ENCODE data around the gene TASOR2. TPM values are rescaled to one million over a fixed set of nuclear protein-coding genes. Genes with fewer than 3 reads are reported as not detected.
A peak's percentile ranks its signal among the peaks of the same experiment; 100 is the strongest.

The TASOR2 gene
- polyA plus RNA-seq, 1 donor, result 31.0 TPM

DNA sequence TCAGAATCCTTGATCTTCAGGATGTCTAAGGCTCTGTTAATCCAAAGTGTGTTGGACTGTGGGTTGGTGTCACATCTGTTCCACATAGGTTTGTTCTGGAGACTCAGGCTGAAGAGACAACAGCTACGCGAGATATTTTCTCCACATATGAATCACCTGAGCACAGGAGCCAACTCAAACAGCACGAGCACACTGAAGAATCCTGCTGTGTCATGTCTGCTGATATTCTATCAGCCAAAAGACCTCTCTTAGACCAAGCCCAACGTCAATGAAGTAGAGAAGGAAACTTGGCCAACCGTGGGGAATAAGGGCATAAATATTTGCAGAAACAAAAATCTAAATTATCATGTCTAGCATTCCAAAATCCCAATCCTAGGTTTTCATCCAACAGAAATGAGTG, 2.7 kb upstream of the TASOR2 start:
- Histone ChIP-seq H3K9me3 (ENCODE audit: control insufficient read depth, low read depth, low read length) (no peaks in the 10 kb centered on the region), H3K4me3 (ENCODE audit: low read length) (no peak overlapping the region), H3K36me3 (ENCODE audit: control insufficient read depth, insufficient read depth, low read length) (no peaks in the 10 kb centered on the region), H3K27ac (ENCODE audit: low read length) (no peak overlapping the region), H3K4me1 (ENCODE audit: control insufficient read depth, insufficient read depth, low read length) (no peaks in the 10 kb centered on the region), H3K27me3 (ENCODE audit: control insufficient read depth, insufficient read depth, low read length) (no peaks in the 10 kb centered on the region)
- no CpG with 5 or more reads among the region's 5 CpGs for WGBS (ENCODE audit: insufficient coverage, low lambda C conversion rate)
- DNase-seq, result no peak

DNA sequence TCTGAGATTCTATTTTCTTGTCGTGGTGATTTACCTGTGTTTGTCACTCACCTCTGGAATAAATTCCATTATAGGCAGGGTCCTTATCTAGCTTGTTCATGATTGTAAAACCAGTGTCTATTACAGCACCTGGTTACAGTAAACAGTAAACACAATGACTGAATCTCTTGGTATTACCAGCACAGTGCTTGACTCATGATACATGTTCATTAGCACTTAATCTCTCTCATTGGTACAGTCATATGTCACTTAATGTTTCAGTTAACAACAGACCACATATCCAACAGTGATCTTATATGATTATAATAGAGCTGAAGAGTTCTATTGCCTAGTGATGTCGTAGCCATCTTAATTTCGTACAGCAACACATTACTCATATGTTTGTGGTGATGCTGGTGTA, 1.6 kb upstream of the TASOR2 start:
- Histone ChIP-seq H3K27ac (ENCODE audit: low read length) (no peak overlapping the region), H3K27me3 (ENCODE audit: control insufficient read depth, insufficient read depth, low read length) (no peaks in the 10 kb centered on the region), H3K9me3 (ENCODE audit: control insufficient read depth, low read depth, low read length) (no peaks in the 10 kb centered on the region), H3K4me3 (ENCODE audit: low read length) (no peak overlapping the region), H3K4me1 (ENCODE audit: control insufficient read depth, insufficient read depth, low read length) (no peaks in the 10 kb centered on the region), H3K36me3 (ENCODE audit: control insufficient read depth, insufficient read depth, low read length) (no peaks in the 10 kb centered on the region)
- WGBS (ENCODE audit: insufficient coverage, low lambda C conversion rate), result no CpG with 5 or more reads among the region's 3 CpGs
- DNase-seq, result no peak

DNA sequence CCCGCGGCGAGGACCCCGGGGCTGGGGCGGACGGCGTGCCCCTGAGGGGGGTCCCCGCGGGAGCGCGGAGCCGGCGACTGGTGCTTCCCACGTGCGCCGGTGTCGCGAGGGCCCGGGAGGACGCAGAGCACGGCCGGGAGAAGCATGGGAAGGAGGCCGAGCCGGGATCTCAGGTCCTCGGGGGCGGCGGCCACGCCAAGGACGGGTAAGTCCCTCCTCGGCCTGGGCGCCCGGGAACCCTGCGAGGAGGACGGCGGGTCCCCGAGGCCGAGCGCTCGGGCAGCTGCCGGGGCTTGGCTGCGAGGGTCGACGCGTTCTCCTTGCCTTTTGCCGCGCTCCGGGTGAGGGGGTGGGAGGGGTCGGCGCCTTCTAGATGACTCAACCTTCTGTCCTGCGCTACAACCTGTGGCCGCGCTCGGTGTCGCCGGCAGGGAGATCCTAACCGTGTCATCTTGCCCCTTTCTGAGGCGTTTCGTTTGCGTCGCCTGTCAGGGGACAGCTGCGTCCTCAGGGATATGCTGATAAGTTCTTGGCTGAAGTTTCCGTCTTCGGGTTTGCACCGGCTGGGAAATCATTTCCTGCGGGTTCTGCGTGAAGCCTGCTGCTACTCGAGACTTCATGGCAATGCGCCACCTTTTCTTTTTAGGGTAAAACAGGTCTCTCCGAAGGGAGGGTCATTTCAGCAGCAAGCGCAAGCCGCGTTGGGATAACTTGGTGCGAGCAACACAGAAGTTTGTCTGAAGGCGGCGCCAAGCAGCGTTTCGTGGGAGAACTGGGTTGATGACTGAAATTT, 529 bp downstream of the TASOR2 start:
- peak overlapping the region; percentile 69 for H3K27ac ChIP-seq (ENCODE audit: low read length)
- H3K36me3 ChIP-seq (ENCODE audit: control insufficient read depth, insufficient read depth, low read length), result no peaks in the 10 kb centered on the region
- H3K4me3 ChIP-seq (ENCODE audit: low read length), result peak overlapping the region; percentile 81
- WGBS (ENCODE audit: insufficient coverage, low lambda C conversion rate), result no CpG with 5 or more reads among the region's 77 CpGs
- no peaks in the 10 kb centered on the region for H3K9me3 ChIP-seq (ENCODE audit: control insufficient read depth, low read depth, low read length)
- no peaks in the 10 kb centered on the region for H3K27me3 ChIP-seq (ENCODE audit: control insufficient read depth, insufficient read depth, low read length)
- peak; percentile 50 to 72 for DNase-seq
- no peaks in the 10 kb centered on the region for H3K4me1 ChIP-seq (ENCODE audit: control insufficient read depth, insufficient read depth, low read length)

DNA sequence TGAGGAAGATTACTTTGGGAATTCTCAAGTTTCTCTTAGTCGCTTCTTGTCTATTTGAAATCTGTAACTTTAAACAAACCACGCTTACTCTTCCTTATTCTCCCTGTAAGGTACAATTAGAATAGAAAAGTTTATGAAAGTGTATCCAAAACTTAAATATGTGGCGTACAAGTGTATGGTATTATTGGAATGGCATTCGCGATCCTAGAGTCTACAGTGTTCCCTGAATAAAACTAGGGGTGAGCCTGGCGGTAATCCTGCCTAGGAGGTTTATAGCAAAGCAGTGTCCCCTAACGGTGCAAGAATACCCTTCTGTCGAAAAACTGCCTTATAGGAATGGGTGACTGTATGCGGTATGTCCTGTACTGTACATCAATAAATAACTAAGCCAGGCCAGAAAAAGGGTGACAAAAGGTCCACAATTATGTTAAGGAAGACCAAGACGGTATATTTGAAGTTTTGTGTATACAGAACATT, 1.2 kb downstream of the TASOR2 start:
- Histone ChIP-seq H3K36me3 (ENCODE audit: control insufficient read depth, insufficient read depth, low read length) (no peaks in the 10 kb centered on the region), H3K4me1 (ENCODE audit: control insufficient read depth, insufficient read depth, low read length) (no peaks in the 10 kb centered on the region), H3K9me3 (ENCODE audit: control insufficient read depth, low read depth, low read length) (no peaks in the 10 kb centered on the region), H3K27ac (ENCODE audit: low read length) (peak overlapping the region; percentile 69), H3K27me3 (ENCODE audit: control insufficient read depth, insufficient read depth, low read length) (no peaks in the 10 kb centered on the region), H3K4me3 (ENCODE audit: low read length) (peak overlapping the region; percentile 81)
- 19% methylated on average over 5 of the region's 10 CpGs for WGBS (ENCODE audit: insufficient coverage, low lambda C conversion rate)
- no peak for DNase-seq

DNA sequence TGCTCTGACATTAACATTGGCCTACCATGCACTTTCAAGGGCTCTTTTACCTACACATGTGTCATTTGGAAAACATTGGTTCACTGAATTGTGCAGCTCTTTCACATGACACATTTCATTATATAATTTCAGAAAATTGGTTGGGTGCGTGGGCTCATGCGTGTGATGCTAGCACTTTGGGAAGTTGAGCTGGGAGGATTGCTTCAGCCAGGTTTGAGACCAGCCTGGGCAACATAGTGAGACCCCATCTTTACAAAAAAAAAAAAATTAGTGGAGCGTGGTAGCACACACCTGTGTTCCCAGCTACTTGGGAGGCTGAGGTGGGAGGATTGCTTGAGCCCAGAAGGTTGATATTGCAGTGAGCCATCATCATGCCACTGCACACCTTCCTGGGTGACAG, 3.9 kb downstream of the TASOR2 start:
- no peaks in the 10 kb centered on the region for H3K36me3 ChIP-seq (ENCODE audit: control insufficient read depth, insufficient read depth, low read length)
- H3K27ac ChIP-seq (ENCODE audit: low read length), result no peak overlapping the region
- H3K4me3 ChIP-seq (ENCODE audit: low read length), result no peak overlapping the region
- no CpG with 5 or more reads among the region's 3 CpGs for WGBS (ENCODE audit: insufficient coverage, low lambda C conversion rate)
- no peaks in the 10 kb centered on the region for H3K27me3 ChIP-seq (ENCODE audit: control insufficient read depth, insufficient read depth, low read length)
- peaks cover 10% of the 10 kb centered on the region for H3K4me1 ChIP-seq (ENCODE audit: control insufficient read depth, insufficient read depth, low read length)
- no peak for DNase-seq
- no peaks in the 10 kb centered on the region for H3K9me3 ChIP-seq (ENCODE audit: control insufficient read depth, low read depth, low read length)

DNA sequence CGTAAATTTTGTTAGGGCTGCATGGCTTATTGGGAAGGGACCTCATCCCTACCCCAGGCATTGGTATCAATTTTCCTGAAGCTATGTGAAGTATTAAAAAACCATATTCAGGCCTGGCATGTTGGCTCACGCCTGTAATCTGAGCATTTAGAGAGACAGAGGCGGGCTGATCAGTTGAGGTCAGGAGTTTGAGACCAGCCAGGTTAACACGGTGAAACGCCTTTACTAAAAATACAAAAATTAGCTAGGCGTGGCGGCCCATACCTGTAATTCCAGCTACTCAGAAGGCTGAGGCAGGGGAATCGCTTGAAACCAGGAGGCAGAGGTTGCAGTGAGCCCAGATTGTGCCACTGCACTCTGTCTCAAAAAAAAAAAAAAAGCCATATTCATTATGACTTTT, 7.1 kb downstream of the TASOR2 start:
- no peaks in the 10 kb centered on the region for H3K9me3 ChIP-seq (ENCODE audit: control insufficient read depth, low read depth, low read length)
- DNase-seq, result no peak
- H3K4me3 ChIP-seq (ENCODE audit: low read length), result no peak overlapping the region
- no peaks in the 10 kb centered on the region for H3K36me3 ChIP-seq (ENCODE audit: control insufficient read depth, insufficient read depth, low read length)
- peaks cover 10% of the 10 kb centered on the region for H3K4me1 ChIP-seq (ENCODE audit: control insufficient read depth, insufficient read depth, low read length)
- H3K27ac ChIP-seq (ENCODE audit: low read length), result no peak overlapping the region
- no peaks in the 10 kb centered on the region for H3K27me3 ChIP-seq (ENCODE audit: control insufficient read depth, insufficient read depth, low read length)
- no CpG with 5 or more reads among the region's 8 CpGs for WGBS (ENCODE audit: insufficient coverage, low lambda C conversion rate)

DNA sequence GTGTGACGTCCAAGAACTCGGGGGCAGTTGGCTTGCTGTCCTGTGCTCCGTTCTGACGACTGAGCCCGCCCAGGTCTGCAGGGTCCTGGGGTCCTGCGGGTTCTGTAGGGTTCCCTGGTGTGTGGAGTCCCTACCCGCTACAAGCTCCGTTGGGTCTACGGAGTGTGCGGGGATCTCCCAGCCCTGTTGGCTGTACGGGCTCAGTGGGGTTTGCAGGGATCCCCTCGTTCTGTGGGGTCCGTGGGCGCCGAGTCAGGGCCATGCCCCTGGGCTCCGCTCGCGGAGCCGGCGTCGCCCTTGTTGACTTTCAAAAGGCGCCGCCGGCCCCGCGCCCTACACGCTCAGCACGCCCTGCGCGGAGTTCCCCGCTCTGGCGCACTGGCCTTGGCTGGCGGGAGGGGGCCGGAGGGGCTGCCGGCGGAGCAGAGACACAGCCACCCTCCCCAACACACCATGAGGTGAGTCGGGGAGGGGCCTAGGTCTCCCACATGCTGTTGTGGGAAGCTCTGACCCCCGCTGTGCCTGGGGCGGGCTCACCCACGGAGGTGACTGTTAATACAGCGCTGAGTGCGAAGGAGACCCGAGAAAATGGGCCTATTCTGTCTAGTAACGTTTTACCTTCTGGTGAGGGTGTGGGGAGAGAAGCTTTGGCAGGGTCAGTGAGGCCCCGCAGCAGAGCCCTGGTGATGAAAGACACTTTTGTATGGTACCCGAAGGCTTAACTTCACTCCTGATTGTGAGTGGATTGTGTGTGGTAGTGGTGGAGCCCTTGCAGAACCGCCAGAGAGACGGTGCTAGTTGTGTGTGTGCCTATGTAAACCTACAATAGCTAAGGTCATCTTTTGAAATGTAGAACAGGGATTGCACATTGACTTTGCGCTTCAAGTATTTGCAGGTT, 8.1 kb downstream of the TASOR2 start:
- H3K36me3 ChIP-seq (ENCODE audit: control insufficient read depth, insufficient read depth, low read length), result no peaks in the 10 kb centered on the region
- WGBS (ENCODE audit: insufficient coverage, low lambda C conversion rate), result no CpG with 5 or more reads among the region's 49 CpGs
- peak; percentile 55 to 78 for DNase-seq
- peak overlapping the region; percentile 16 for H3K27ac ChIP-seq (ENCODE audit: low read length)
- H3K4me3 ChIP-seq (ENCODE audit: low read length), result peak overlapping the region; percentile 52
- H3K4me1 ChIP-seq (ENCODE audit: control insufficient read depth, insufficient read depth, low read length), result peaks cover 16% of the 10 kb centered on the region
- H3K9me3 ChIP-seq (ENCODE audit: control insufficient read depth, low read depth, low read length), result no peaks in the 10 kb centered on the region
- no peaks in the 10 kb centered on the region for H3K27me3 ChIP-seq (ENCODE audit: control insufficient read depth, insufficient read depth, low read length)

DNA sequence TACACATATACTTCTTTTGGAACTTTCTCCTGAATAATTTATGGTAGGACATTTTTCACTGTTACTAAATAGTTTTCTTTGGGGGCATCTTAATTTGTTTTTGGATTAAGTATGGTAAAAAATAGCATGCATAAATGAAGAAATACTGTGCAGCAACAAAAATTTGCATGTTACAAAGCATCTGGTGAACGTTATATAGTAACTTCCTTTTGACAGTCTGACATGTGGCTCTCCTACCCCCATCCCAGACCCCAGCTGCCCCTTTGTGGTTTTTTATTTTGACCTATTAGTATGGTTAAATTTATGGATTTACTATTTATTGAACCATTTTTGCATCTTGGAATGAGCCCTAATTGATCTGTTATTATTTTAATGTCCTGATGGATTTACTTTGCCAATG, 9.9 kb downstream of the TASOR2 start:
- H3K9me3 ChIP-seq (ENCODE audit: control insufficient read depth, low read depth, low read length), result no peaks in the 10 kb centered on the region
- no peaks in the 10 kb centered on the region for H3K27me3 ChIP-seq (ENCODE audit: control insufficient read depth, insufficient read depth, low read length)
- H3K36me3 ChIP-seq (ENCODE audit: control insufficient read depth, insufficient read depth, low read length), result no peaks in the 10 kb centered on the region
- peaks cover 16% of the 10 kb centered on the region for H3K4me1 ChIP-seq (ENCODE audit: control insufficient read depth, insufficient read depth, low read length)
- WGBS (ENCODE audit: insufficient coverage, low lambda C conversion rate), result no CpG with 5 or more reads among the region's 1 CpG
- H3K4me3 ChIP-seq (ENCODE audit: low read length), result no peak overlapping the region
- H3K27ac ChIP-seq (ENCODE audit: low read length), result no peak overlapping the region
- no peak for DNase-seq

DNA sequence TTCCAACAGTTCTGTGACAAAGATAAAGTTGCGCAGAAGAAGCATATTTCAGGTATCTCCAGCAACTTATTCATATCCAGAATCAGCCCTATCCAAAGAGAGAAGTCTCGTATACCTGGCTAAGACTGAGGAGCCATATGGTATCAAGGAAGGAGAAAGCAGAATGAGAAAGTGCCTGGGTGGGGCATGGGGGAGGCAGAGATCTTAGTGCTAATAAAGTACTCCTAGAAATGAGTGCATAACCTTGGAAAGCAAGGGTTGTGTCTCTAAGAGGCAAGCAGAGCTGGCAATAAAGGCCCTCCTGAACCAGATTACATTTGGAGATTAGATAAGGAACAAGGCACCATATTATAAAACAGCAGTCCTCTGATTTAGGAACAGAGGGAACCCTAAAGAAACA, 12.7 kb downstream of the TASOR2 start:
- Histone ChIP-seq H3K36me3 (ENCODE audit: control insufficient read depth, insufficient read depth, low read length) (no peaks in the 10 kb centered on the region), H3K9me3 (ENCODE audit: control insufficient read depth, low read depth, low read length) (no peaks in the 10 kb centered on the region), H3K4me1 (ENCODE audit: control insufficient read depth, insufficient read depth, low read length) (peaks cover 8% of the 10 kb centered on the region), H3K4me3 (ENCODE audit: low read length) (no peak overlapping the region), H3K27ac (ENCODE audit: low read length) (no peak overlapping the region), H3K27me3 (ENCODE audit: control insufficient read depth, insufficient read depth, low read length) (no peaks in the 10 kb centered on the region)
- DNase-seq, result peak in 1 of 2 donors; percentile 21
- no CpG with 5 or more reads among the region's 2 CpGs for WGBS (ENCODE audit: insufficient coverage, low lambda C conversion rate)

DNA sequence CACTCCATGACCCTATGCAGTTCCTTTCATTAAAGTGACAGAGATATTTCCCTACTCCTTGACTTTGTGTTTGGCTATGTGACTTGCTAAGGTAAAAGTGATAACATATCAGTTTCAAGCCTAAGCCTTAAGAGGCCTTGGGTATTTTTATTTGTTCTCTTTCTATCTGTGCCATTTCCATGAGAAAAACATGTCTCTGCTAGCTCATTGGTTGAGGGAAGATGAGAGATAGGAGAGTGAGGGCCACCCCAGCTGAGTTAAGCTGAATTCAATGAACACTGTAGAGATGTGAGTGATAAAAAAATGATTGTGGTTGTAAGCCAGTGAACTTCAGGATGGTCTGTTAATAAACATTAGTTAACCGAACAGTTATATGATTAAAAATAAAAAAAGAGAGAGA, 13.4 kb downstream of the TASOR2 start:
- Histone ChIP-seq H3K27ac (ENCODE audit: low read length) (no peak overlapping the region), H3K36me3 (ENCODE audit: control insufficient read depth, insufficient read depth, low read length) (no peaks in the 10 kb centered on the region), H3K4me1 (ENCODE audit: control insufficient read depth, insufficient read depth, low read length) (peaks cover 6% of the 10 kb centered on the region), H3K4me3 (ENCODE audit: low read length) (no peak overlapping the region), H3K9me3 (ENCODE audit: control insufficient read depth, low read depth, low read length) (no peaks in the 10 kb centered on the region), H3K27me3 (ENCODE audit: control insufficient read depth, insufficient read depth, low read length) (no peaks in the 10 kb centered on the region)
- 100% methylated on average over 1 of the region's 1 CpG for WGBS (ENCODE audit: insufficient coverage, low lambda C conversion rate)
- no peak for DNase-seq
